NCI-H1417 (cell line): ENCODE results near the gene ASB3.
"Not testable (repeated sequence)": the region's sequence is repeated elsewhere in the genome, so short reads cannot be mapped to it uniquely, and the experiment has no call there.

Source experiments
- DNase-seq, 3 experiments: peaks; one replicate each; lab custom pipeline; 2025; lab: John Stamatoyannopoulos, UW

Gene ASB3, protein sequence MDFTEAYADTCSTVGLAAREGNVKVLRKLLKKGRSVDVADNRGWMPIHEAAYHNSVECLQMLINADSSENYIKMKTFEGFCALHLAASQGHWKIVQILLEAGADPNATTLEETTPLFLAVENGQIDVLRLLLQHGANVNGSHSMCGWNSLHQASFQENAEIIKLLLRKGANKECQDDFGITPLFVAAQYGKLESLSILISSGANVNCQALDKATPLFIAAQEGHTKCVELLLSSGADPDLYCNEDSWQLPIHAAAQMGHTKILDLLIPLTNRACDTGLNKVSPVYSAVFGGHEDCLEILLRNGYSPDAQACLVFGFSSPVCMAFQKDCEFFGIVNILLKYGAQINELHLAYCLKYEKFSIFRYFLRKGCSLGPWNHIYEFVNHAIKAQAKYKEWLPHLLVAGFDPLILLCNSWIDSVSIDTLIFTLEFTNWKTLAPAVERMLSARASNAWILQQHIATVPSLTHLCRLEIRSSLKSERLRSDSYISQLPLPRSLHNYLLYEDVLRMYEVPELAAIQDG

DNA sequence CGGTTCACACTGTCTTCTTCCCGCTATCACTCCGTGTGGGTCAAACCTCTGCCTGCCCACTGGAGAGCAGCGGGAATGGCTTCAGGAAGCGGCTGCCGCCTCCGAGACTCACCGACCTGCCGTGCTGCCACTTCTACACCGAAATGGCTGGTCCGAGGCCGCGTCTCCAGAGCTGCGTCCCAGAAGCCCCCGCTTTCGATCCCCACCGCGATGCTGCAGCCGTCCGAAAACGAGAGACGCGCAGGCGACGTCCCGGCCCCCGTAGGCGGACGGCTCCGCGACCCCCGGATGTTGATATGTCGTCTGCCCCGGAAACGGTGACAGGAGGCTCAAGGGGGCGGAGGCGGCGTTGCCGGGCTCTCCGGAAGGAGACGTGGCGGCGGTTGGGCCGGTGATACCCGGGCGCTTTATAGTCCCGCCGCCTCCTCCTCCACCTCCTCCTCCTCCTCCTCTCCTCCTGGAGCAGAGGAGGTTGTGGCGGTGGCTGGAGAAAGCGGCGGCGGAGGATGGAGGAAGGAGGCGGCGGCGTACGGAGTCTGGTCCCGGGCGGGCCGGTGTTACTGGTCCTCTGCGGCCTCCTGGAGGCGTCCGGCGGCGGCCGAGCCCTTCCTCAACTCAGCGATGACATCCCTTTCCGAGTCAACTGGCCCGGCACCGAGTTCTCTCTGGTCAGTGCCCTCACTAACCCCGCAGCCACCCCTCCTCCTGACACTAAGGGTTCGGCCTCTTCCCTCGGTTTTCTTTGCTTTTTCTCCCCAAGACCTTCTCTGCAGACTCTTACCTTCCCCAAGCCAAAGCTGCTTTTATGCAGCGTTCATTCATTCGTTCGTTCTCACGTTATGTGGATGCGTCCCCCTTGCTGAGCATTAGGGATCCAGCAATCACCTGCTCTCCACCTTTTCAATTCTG lies at the start of gene ASB3, which contains the start of gene ERLEC1:
TSS of gene ASB3 (minus strand) at position 249 of the 909 bp plus-strand sequence. CDS start 21,381 bp downstream, outside the sequence.
TSS of gene ERLEC1 (plus strand) at position 340 of the 909 bp plus-strand sequence. CDS start at position 507, 167 bp downstream.
- DNase-seq = peak; percentile 90 to 95 (median 91)

DNA sequence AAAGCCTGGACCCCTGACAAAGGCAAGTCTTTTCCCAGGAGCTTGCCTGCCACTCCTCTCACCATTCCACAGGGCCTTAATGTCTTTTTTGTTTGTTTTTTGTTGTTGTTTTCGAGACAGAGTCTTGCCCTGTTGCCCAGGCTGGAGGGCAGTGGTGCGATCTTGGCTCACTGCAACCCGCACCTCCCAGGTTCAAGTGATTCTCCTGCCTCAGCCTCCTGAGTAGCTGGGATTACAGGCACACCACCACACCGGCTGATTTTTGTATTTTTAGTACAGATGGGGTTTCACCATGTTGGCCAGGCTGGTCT lies 43.2 kb upstream of the ASB3 start:
- DNase-seq = not testable (repeated sequence)

DNA sequence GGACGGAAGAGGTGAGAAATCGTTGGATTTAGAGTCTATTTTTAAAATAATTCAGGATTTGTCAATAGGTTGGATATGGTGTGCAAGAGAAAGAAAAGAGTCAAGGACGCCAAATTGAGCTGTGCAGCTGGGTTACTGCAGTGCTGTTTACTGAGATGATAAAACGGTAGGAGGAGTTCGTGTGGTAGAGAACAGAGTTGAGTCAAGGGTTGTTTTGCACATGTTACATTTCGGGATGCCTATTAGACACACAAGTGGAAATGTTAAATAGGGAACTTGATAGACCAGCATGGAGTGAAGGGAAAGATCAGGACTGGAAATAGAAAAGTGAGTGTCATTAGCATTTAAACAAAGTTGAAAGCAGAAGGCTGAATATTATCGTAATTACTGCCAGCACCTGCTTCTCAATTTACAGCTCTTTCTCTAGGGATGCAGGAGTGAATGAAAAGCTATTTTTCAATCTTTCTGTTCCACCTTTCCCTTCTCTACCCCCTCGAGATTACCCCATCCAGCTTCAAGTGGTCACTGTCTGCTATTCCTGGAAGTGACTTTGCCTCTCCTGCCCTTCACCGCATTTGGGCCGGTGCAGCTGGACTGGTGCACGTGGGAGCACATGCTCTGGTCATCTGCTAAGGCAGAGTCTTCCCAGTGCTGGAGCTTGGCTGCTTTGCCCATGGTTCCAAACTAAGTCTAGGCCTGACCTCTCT lies 42.7 kb upstream of the ASB3 start:
- peak in 2 of 3 experiments; percentile 56 to 82 for DNase-seq

DNA sequence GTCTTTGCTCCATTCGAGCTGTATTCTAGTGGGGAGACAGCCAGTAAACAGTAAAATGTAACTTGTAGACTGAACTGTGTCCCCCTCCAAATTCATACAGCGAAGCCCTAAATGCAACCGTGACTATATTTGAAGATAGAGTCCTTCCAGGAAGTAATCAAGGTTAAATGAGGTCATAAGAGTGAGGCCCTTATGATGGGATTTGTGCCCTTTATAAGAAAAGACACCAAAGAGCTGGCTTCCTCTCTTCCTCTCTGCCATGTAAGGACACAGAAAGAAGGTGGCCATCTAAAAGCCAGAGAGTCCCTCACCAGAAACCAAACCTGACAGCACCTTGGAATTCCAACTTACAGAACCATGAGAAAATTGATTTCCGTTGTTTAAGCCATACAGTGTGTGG lies 41.6 kb upstream of the ASB3 start:
- no peak for DNase-seq

DNA sequence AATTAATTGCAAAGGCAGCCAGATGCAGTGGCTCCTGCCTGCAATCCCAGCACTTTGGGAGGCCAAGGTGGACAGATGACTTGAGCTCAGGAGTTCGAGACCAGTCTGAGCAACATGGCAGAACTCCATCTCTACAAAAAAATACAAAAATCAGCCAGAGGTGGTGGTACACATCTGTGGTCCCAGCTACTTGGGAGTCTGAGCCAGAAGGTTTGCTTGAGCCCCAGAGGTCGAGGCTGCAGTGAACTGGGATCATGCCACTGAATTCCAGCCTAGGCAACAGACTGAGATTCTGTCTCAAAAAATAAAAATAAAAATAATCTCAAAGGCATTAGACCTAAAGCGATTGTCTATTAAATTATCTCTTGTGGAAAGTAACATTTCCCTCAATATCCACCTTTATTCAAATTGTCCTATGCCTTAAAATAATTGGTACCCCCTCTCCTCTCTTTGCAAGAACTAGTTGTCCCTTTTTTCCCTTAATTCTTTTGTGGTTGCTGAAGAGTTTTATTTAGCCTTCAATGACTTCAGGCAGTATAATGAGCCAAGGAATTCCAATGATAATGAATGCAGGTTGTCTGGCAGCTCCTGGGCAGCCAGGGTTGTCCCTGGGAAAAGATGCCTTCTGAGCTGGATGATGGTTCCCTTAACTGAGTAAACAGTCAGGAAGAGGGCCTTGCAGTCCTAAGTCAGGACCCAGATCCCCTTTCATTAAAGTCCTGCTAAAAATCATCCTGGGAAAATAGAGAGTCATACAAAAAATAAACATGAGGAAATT lies 40.8 kb upstream of the ASB3 start:
- no peak for DNase-seq

DNA sequence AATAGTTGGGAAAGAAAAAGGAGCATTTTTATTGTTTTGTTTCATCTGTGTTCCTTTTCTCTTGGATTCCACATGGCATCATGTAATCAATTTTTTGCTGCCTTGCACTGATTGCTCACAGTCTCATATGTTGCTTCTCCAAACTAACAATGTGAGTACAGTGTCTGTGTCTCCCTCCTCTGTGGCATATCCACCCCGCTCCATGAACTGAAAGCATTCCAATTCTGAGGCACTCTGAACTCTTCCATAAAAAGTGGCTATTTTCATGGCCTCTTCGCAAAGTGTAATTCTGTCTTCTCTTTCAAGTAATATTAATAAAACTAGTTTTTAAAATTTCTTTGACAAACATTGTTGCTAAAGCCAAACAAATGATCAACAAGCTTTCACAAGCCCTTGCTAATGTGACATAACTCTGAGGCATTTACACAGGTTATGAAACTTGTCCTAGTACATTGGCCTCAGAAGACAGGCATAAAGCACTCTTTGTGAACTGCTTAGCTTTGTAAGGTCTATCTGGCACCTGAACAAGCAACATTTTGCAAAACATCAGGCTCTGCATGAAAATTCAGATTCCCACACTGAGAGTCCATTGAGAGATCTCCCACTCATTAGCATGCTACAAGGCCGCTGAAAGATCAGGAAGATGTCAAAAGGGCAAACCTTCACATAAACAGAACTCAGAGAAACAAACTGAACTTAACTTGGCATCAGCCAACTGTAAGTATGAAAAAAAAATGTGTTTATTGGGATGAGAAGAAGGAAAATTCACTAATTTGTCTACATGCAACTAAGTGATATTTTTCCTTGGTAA lies 40.0 kb upstream of the ASB3 start:
- DNase-seq = no peak

DNA sequence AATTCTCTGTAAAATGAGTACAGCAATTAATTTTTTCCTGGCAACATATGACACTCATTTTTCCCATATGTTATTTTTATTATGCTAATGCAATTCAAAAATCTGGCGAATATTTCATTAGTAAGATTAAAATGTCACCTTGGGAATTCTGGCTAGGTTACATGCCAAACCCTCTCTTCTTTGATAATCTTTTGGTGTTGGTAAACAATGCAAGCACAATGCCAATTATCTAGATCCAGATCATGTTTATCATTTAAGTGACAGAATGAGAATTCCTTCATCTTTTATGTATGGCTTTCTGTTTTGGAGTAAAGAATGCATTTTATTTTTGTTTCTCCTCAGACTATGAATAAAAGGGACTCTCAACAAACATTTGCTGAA lies 39.3 kb upstream of the ASB3 start:
- no peak for DNase-seq

DNA sequence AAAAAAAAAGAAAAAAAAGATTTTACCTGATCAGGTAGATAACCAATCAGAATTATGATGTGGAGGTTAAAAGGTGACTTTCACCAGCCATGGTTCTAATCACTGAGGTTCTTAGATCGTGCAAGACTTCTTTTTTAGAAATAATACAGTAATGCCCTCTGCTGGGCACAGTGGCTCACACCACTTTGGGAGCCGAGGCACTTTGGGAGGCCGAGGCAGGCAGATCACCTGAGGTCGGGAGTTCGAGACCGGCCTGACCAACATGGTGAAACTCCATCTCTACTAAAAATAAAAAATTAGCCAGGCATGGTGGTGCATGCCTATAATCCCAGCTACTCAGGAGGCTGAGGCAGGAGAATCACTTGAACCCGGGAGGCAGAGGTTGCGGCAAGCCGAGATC lies 36.9 kb upstream of the ASB3 start:
- peak in 1 of 3 experiments; percentile 9 for DNase-seq

DNA sequence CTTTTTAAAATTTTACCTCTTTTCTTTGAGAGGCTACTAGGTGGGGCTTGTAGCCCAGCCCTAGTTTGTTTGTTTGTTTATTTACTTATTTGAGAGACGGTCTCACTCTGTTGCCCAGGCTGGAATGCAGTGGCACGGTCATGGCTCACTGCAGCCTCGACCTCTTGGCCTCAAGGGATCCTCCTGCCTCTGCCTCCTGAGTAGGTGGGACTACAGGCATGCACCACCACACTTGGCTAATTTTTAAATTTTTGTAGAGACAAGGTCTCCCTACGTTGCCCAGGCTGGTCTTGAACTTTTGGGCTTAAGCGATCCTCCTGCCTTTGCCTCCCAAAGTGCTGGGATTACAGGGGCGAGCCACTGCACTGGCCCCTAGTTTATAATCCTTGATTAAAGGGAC lies 35.1 kb upstream of the ASB3 start:
- DNase-seq = no peak

DNA sequence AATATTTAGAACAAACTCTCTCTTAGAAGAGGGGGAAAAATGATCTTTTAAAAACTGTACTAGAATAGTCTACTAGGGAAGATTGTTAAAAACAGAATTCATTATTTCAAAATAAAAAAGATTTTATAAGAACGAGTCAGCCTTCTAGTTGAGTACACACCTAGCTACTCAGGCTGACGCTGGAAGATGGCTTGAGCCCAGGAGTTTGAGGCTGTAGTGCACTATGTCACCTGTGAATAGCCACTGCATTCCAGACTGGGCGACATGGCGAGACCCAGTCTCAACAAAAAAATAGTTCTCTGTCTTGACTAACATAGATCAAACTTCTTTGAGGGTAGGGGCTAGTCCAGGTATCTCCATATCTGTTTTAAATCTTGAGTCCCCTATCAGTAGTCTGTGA lies 34.0 kb upstream of the ASB3 start:
- DNase-seq = no peak

DNA sequence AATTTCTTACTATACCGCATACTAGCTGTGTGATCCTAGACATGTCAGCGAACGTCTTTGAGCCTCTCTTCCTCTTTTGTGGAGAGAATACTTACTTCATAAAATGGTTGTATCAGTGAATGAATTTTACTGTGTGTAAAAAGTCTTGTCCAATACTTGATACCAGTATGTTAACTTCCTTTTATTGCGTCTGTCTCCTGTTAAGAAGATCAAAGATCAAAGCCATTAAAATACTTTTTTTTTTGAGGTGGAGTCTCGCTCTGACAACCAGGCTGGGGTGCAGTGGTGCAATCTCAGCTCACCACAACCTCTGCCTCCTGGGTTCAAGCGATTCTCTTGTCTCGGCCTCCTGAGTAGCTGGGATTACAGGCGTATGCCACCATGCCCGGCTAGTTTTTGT lies 33.3 kb upstream of the ASB3 start:
- DNase-seq = no peak

DNA sequence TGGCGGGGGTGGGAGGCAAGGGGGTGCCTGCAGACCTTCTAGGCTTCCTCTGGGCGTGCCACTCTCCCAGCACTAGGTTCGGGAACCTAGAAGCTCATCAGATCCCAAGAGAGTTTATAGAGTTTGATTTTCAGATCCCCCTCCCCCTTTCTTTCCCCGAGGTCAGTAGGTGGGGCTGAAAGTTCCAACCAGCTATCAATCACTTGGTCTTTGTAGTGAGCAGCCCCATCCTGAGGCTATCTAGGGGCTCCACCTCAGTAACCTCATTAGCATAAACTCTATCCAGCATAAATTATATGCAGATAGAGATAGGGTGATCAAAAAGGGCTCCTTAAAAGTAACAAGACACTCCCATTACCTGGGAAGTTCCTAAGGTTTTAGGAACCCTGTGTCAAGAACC lies 32.9 kb upstream of the ASB3 start:
- DNase-seq = no peak

DNA sequence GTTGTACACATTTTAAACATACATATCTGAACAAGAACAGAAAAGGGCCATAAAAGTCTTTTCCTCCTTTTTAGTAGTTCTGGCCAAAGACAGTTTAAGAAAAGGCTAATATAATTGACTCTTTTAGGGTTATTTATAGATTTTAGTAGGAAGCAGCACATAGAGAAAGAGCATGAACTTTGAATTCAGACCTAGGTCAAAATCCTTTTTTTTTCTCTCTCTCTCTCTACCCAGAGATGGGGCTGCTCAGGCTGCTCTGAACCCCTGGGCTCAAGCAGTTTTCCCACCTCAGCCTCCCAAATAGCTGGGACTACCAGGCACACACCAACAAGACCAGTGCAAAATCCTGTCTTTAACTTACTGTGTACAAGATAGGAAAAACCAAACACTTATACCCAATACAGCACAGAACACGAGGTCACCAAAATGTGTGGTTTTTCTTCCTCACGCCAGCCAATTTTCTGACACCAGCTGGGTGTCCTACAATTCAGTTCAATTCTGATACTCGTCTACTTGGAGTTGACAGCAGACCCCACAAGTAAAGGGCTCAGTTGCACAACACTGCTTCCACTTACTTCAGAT lies 32.2 kb upstream of the ASB3 start:
- DNase-seq = no peak

DNA sequence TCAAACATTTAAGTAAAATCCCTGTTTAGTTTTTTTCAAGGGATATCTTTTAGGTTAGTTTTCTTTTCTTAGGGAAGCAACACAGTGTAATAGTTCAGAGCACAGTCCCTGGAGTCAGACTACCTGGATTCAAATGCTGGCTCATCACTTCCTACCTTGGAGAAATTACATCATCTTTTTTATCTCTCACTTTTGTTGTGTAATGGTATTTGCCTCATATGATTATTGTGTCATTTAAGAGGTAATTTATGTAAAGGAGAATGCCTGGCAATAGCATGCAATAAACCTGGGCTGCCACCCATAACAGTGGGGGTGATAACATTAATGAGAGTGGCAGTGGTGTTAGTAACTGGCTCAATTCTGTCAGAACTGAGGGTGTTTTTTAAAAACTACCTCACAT lies 26.4 kb upstream of the ASB3 start:
- DNase-seq = no peak

DNA sequence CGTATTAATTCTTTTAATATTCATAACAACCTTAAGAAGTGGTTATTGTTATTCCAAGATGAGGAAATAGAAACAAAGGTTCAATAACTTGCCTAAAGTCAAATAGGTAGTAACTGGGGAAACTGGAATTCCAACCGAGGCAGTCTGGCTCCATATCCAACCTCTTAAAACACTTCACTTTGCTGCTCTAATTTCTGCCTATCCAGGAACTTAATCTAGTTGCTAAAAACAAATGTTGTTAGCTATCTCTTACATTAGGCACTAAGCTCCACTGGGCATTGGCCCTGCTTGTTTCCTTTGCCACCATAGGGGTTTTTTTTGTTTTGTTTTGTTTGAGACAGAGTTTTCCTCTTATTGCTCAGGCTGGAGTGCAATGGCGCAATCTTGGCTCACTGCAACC lies 24.8 kb upstream of the ASB3 start:
- DNase-seq = no peak

DNA sequence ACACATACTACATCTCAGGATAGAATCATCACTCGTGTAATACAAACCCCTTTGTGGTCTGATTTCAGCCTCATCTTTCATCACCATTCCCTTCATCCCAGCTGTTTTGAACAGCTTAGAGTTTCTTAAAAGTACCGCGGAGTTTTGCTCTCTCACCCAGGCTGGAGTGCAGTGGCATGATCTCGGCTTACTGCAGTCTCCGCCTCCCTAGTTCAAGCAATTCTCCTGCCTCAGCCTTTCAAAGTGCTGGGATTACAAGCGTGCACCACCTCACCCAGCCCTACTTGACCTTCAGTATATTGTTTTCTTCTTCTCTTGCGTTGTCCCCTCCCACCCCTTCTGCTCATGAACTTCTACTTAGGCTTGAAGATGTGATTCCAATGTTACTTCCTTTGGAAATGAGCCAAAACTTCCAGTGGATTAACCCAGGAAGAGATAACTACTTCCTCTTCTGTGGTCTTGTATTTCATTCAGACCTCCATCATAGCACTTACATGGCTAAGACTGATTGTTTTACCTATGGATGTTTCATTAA lies 15.9 kb upstream of the ASB3 start:
- no peak for DNase-seq

DNA sequence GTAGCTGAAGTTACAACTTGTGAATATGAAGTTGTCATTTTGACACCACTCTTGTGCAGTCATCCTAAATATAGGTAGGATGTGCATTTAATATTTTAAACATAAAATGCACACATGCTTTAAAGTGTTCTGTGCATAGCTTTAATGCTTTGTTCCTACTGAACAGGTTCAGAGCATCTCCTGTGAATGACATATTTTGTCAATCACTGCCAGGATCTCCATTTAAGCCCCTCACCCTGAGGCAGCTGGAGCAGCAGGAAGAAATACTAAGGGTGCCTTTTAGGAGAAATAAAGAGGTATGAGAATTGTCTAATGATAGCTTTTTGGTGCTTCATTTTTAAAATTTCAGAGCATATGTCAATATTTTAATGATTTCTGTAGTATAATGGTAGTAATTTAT lies 14.8 kb upstream of the ASB3 start:
- no peak for DNase-seq

DNA sequence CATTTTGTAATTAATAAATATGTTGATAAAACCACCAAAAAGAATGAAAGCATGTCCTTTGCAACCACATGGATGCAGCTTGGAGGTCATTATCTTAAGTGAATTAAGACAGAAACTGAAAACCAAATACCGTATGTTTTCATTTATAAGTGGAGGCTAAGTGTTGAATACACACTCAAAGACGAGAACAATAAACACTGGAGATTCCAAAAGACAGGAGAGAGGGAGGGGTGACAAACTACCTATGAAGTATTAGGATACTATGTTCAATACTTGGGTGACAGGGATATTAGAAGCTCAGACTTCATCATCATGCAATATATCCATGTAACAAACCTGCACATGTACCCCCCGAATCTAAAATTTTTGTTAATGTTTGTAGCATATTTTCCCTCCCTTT lies 7.1 kb upstream of the ASB3 start:
- no peak for DNase-seq

DNA sequence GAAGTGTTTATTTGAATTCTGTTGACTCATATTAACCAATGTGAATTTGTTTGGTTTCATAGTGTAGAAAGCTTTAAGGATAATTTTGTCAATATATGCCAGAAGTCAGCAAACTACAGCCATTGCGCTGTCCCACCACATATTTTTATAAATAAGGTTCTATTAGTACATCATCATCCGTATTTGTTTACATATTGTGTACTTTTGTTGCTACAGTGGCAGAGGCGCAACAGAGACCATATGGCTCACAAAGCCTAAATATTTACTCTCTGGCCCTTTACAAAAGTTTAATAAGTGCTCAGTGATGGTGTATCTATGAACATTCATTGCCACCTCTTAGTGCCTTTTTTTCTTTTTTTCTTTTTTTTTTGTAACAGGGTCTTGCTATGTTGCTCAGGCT lies 6.5 kb upstream of the ASB3 start:
- no peak for DNase-seq
